Stomach smooth muscle (tissue), 2 donors: ENCODE measurements around the gene ZFYVE1.
"Not testable (repeated sequence)": the region's sequence is repeated elsewhere in the genome, so short reads cannot be mapped to it uniquely, and the experiment has no call there.

Experiments used
- H3K27ac ChIP-seq: one replicate; pipeline ENCODE4 v1.7.0; 2013; ENCODE audit warnings: mild to moderate bottlenecking, low read length, inconsistent platforms
- H3K27me3 ChIP-seq, 2 donors: one replicate each; pipeline ENCODE4 v1.7.0; 2013; ENCODE audit warnings: low read length in 2 of 2; ENCODE audit not compliant: insufficient read depth in 2 of 2, control insufficient read depth in 1 of 2
- H3K36me3 ChIP-seq, 2 donors: one replicate each; pipeline ENCODE4 v1.7.0; 2013; ENCODE audit warnings: low read length in 2 of 2; ENCODE audit not compliant: control insufficient read depth in 2 of 2, insufficient read depth in 2 of 2
- H3K4me1 ChIP-seq: one replicate; pipeline ENCODE4 v1.7.0; 2013; ENCODE audit warnings: low read length; ENCODE audit not compliant: control insufficient read depth, insufficient read depth
- H3K4me3 ChIP-seq, 2 donors: one replicate each; pipeline ENCODE4 v1.7.0; 2013; ENCODE audit warnings: low read length in 2 of 2
- H3K9ac ChIP-seq, 2 donors: one replicate each; pipeline ENCODE4 v1.7.0; 2013; ENCODE audit warnings: low read length in 2 of 2, mild to moderate bottlenecking in 1 of 2
- H3K9me3 ChIP-seq, 2 donors: one replicate each; pipeline ENCODE4 v1.7.0; 2013; ENCODE audit warnings: low read length in 2 of 2; ENCODE audit not compliant: control insufficient read depth in 2 of 2
- donor health status: healthy.
- donor health status: Pancreatic carcinoma.

ZFYVE1 gene

GRCh38 chr14:72961016-72961415 lies 65.9 kb downstream of the ZFYVE1 start:
- not testable (repeated sequence) for H3K9me3 ChIP-seq, H3K9ac ChIP-seq, H3K27ac ChIP-seq, H3K4me3 ChIP-seq, H3K27me3 ChIP-seq, H3K4me1 ChIP-seq
- H3K36me3 ChIP-seq = peaks cover 13 to 17% of the 10 kb centered on the region in 2 donors

- Histone ChIP-seq H3K27ac (no peak overlapping the region), H3K36me3 (peaks cover 25 to 26% of the 10 kb centered on the region in 2 donors), H3K9me3 (no peaks in the 10 kb centered on the region), H3K9ac (no peak overlapping the region), H3K4me3 (no peak overlapping the region), H3K4me1 (peaks cover 2% of the 10 kb centered on the region), H3K27me3 (no peaks in the 10 kb centered on the region)
Observed at GRCh38 chr14:72958548-72958947, 68.4 kb downstream of the ZFYVE1 start.

GRCh38 chr14:72957213-72957612 lies 69.7 kb downstream of the ZFYVE1 start:
- Histone ChIP-seq H3K4me1 (peaks cover 2% of the 10 kb centered on the region), H3K36me3 (peaks cover 25 to 26% of the 10 kb centered on the region in 2 donors), H3K27ac (no peak overlapping the region), H3K9me3 (no peaks in the 10 kb centered on the region), H3K9ac (no peak overlapping the region), H3K27me3 (no peaks in the 10 kb centered on the region), H3K4me3 (no peak overlapping the region)

- not testable (repeated sequence) for H3K9ac ChIP-seq, H3K27me3 ChIP-seq, H3K4me3 ChIP-seq, H3K4me1 ChIP-seq, H3K27ac ChIP-seq, H3K9me3 ChIP-seq
- peaks cover 28 to 31% of the 10 kb centered on the region in 2 donors for H3K36me3 ChIP-seq
Observed at GRCh38 chr14:72956741-72957140, 70.2 kb downstream of the ZFYVE1 start.

DNA sequence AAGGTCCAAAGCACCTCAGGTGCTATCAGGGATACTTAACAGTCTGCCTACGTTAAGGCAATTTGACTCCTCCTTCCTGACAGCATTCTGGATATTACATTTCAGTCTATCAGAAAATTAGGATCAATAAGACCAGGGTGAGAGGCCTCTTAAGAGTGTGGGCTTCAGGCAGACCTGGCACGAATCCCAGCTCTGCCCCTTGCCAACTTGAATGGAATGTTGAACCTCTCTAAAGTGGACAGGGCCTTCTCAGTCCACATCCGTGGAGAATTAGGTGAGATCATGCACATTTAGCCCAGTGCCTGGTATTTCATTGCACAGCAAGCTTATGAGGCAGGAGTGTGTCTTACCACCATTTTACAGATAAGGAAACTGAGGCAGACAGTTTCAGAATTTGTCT lies 74.7 kb downstream of the ZFYVE1 start:
- H3K36me3 ChIP-seq = peaks cover 18 to 31% of the 10 kb centered on the region in 2 donors
- no peak overlapping the region for H3K27ac ChIP-seq
- no peaks in the 10 kb centered on the region for H3K9me3 ChIP-seq

DNA sequence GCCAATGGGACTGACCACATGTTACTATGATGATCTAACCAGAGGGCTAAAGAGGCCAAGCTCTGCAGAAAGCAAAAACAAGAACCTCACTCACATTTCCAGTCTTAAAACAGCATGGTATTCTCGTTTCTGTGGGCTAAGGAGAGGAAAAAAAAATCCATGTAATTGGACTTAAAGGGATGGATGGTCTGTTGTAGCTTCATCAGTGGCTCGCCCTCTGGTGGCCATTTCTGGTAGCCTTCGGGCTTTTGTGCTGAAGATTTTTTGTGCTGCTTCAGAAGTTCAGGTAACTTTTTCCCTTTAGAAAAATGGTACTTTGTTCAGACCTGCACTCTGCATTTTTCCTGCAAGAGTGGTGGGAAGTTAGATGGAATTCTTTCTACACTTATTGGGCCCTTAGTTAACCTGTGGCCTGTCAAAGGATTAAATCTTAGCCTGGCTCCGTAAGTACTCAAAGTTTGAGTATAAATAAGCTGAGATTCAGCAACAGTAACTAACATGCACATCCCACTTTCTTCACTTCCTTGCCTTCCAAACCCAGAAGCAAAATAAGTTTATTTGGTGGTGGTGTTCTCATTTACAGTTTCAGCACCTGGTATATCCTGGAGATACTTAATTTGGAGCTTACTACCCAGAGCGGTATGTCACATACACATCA lies 78.3 kb downstream of the ZFYVE1 start:
- Histone ChIP-seq H3K27ac (no peak overlapping the region), H3K9ac (no peak overlapping the region), H3K36me3 (peaks cover 5 to 19% of the 10 kb centered on the region in 2 donors), H3K4me1 (no peaks in the 10 kb centered on the region), H3K9me3 (no peaks in the 10 kb centered on the region), H3K27me3 (no peaks in the 10 kb centered on the region), H3K4me3 (no peak overlapping the region)

More for the DNA sequence above, 74.7 kb downstream of the ZFYVE1 start:
- Histone ChIP-seq H3K9ac (no peak overlapping the region), H3K4me1 (no peaks in the 10 kb centered on the region), H3K27me3 (no peaks in the 10 kb centered on the region), H3K4me3 (no peak overlapping the region)

GRCh38 chr14:72947366-72948160 lies 79.3 kb downstream of the ZFYVE1 start:
- no peaks in the 10 kb centered on the region for H3K27me3 ChIP-seq
- H3K4me3 ChIP-seq = no peak overlapping the region
- no peaks in the 10 kb centered on the region for H3K4me1 ChIP-seq
- no peak overlapping the region for H3K27ac ChIP-seq
- peaks cover 8 to 30% of the 10 kb centered on the region in 2 donors for H3K36me3 ChIP-seq
- H3K9ac ChIP-seq = no peak overlapping the region
- no peaks in the 10 kb centered on the region for H3K9me3 ChIP-seq

- Histone ChIP-seq H3K4me3 (no peak overlapping the region), H3K4me1 (no peaks in the 10 kb centered on the region), H3K27me3 (no peaks in the 10 kb centered on the region), H3K36me3 (peaks cover 4 to 30% of the 10 kb centered on the region in 2 donors), H3K9me3 (no peaks in the 10 kb centered on the region), H3K27ac (no peak overlapping the region), H3K9ac (no peak overlapping the region)
Observed at GRCh38 chr14:72946491-72946890, 80.4 kb downstream of the ZFYVE1 start.

GRCh38 chr14:72945356-72946027 lies 81.4 kb downstream of the ZFYVE1 start:
- Histone ChIP-seq H3K4me1 (no peaks in the 10 kb centered on the region), H3K9ac (no peak overlapping the region), H3K4me3 (no peak overlapping the region), H3K27ac (no peak overlapping the region), H3K36me3 (peaks cover 7 to 31% of the 10 kb centered on the region in 2 donors), H3K27me3 (no peaks in the 10 kb centered on the region), H3K9me3 (no peaks in the 10 kb centered on the region)

DNA sequence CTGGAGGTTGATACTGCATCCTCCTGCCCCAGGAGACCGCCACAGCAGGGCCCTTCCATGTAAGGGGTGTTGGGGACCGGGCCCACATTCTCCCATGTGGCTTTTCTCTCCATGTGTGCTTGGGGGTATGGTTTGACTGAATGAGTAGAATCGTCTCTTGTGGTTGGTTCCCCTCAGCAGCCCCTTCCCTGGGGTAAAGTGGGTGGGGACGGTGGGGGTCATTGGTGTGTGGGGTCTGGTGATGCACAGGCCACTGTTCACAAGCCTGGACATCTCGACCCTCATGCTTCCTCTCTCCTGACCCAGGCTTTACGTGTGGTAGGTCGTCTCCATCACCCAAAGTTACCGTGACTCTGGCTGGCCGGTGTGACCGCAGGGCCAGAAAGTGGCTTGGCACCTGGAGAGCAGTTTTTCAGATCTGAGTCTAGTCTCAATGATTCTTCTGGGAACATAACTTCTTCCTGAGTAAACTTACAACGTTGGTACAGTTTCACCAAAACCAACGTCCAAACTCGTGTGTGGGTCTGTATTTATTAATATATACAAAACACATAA lies 83.0 kb downstream of the ZFYVE1 start:
- Histone ChIP-seq H3K36me3 (peaks cover 10 to 35% of the 10 kb centered on the region in 2 donors), H3K9me3 (no peaks in the 10 kb centered on the region)

More for the DNA sequence above, 83.0 kb downstream of the ZFYVE1 start:
- Histone ChIP-seq H3K9ac (no peak overlapping the region), H3K27ac (no peak overlapping the region), H3K27me3 (no peaks in the 10 kb centered on the region), H3K4me1 (no peaks in the 10 kb centered on the region), H3K4me3 (no peak overlapping the region)
